Dendritic cell treated with granulocyte-macrophage colony-stimulating factor and Interleukin-4, amounts not matched to agents 40 ng/mL and 50 ng/mL, for 4 days (primary cell): ENCODE measurements around the gene STRADA.
"Not testable (repeated sequence)": the region's sequence is repeated elsewhere in the genome, so short reads cannot be mapped to it uniquely, and the experiment has no call there.

ENCODE experiments used
- H3K27ac Mint-ChIP-seq: one replicate; pipeline ENCODE4 v1.8.0; 2022; ENCODE audit warnings: mild to moderate bottlenecking, mixed read lengths
- H3K27me3 Mint-ChIP-seq: one replicate; pipeline ENCODE4 v1.8.0; 2022; ENCODE audit warnings: mild to moderate bottlenecking, mixed read lengths
- H3K36me3 Mint-ChIP-seq: one replicate; pipeline ENCODE4 v1.8.0; 2022; ENCODE audit warnings: low read depth, mixed read lengths
- H3K4me1 Mint-ChIP-seq: one replicate; pipeline ENCODE4 v1.8.0; 2022; ENCODE audit warnings: low read depth, mixed read lengths
- H3K4me3 Mint-ChIP-seq: one replicate; pipeline ENCODE4 v1.8.0; 2022; ENCODE audit warnings: mild to moderate bottlenecking, moderate library complexity, mixed read lengths
- H3K9me3 Mint-ChIP-seq: one replicate; pipeline ENCODE4 v1.8.0; 2022; ENCODE audit warnings: mixed read lengths
- intact Hi-C: fragments of 100-400 bp; cut with micrococcal nuclease; formaldehyde crosslinking; loops from one replicate; pipeline ENCODE4 v1.15.0; 2022

The STRADA gene

DNA sequence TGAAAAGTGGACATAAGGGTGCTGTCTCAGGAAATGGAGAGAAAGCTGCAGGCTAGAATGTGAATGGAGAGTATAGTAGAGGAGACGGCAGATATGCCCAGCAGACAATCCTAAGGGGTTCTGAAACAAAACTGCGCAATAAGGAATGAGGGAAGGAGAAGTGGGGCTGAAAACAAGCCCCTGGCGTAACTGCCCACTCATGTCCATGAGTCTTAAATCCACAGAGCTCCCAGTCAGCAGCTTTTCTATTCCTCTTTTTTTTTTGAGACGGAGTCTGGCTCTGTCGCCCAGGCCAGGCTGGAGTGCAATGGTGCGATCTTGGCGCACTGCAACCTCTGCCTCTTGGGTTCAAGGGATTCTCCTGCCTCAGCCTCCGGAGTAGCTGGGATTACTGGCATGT is 5.9 kb downstream of the STRADA start:
- no peaks in the 10 kb centered on the region for H3K9me3 Mint-ChIP-seq
- peaks cover 41% of the 10 kb centered on the region for H3K4me1 Mint-ChIP-seq
- peaks cover 35% of the 10 kb centered on the region for H3K36me3 Mint-ChIP-seq
- intact Hi-C loops = no loop called here
- H3K27ac Mint-ChIP-seq = peak overlapping the region; percentile 65
- H3K4me3 Mint-ChIP-seq = peak overlapping the region; percentile 0
- no peaks in the 10 kb centered on the region for H3K27me3 Mint-ChIP-seq

DNA sequence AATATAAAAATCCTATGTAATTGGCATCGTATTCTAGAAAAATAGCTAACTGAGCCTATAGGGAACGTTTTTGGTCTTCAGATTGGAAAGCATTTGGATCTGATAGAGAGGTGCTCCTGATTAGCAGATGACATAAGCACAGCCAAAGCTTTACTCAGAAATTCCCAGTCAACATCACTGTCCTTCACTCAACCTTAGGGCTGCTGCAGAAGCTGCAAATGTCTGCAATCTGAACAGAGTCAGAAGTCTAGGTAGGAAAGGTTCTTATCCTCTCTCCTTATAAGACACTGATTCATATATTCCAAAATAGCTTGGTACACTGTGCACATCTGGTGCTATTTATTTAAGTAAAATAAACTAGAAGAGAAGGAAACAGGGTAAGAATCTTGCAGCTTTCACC is 19.2 kb downstream of the STRADA start:
- no peak overlapping the region for H3K4me3 Mint-ChIP-seq
- H3K36me3 Mint-ChIP-seq = peaks cover 72% of the 10 kb centered on the region
- intact Hi-C loops = no loop called here
- no peaks in the 10 kb centered on the region for H3K4me1 Mint-ChIP-seq
- H3K9me3 Mint-ChIP-seq = no peaks in the 10 kb centered on the region
- H3K27ac Mint-ChIP-seq = no peak overlapping the region
- H3K27me3 Mint-ChIP-seq = no peaks in the 10 kb centered on the region

DNA sequence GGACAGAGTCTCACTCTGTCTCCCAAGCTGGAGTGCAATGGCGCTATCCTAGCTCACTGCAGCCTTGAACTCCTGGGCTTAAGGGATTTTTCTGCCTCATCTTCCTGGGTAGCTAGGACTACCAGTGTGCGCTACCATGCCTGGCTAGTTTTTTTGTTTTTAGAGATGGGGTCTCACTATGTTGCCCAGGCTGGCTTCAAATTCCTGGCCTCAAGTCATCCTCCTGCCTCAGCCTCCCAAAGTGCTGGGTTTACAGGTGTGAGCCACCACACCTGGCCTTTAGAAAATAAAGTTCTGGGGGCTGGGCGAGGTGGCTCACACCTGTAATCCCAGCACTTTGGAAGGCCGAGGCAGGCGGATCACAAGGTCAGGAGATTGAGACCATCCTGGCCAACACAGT is 21.4 kb downstream of the STRADA start:
- H3K4me1 Mint-ChIP-seq, H3K27ac Mint-ChIP-seq, intact Hi-C loops, H3K4me3 Mint-ChIP-seq, H3K27me3 Mint-ChIP-seq, H3K9me3 Mint-ChIP-seq: not testable (repeated sequence)
- peaks cover 72% of the 10 kb centered on the region for H3K36me3 Mint-ChIP-seq

DNA sequence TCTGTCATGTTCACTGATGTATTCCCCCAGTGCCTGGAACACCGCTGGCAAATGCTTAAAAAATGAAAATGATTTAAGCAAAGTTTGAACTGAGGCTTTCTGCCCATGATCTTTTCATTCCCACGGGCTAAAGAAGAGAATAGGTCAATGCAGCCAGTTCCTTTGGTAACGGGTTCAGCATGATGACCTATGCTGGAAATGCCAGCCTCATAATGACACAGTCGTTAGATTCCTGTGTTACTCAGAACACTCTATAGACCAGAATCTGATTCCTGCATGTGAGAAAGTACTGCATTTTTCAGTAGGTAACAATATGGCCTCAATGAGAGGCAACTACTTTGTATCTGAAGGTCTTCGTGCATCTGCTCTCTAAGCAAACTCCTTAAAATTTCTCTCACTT is 22.6 kb downstream of the STRADA start:
- no peak overlapping the region for H3K4me3 Mint-ChIP-seq
- H3K9me3 Mint-ChIP-seq = no peaks in the 10 kb centered on the region
- peaks cover 5% of the 10 kb centered on the region for H3K4me1 Mint-ChIP-seq
- intact Hi-C loops = no loop called here
- H3K36me3 Mint-ChIP-seq = peaks cover 72% of the 10 kb centered on the region
- H3K27me3 Mint-ChIP-seq = no peaks in the 10 kb centered on the region
- H3K27ac Mint-ChIP-seq = no peak overlapping the region

DNA sequence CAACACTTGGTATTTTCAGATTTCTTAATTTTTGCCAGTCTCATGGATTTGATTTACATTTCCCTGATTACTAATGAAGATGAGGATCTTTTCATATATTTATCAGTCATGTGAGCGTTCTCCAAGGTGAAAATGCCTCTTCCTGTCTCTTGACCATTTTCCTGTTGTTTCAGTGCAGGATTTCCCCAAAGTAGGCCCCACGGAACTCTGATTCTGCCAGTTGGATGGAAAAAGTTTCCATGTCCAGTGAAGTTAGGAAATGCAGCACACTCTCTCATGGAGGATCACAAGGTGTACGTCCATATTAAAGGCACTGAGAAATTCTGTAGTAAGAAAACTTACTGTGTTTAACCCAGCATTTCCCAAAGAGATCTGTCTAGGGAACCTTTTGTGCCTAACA is 25.2 kb downstream of the STRADA start:
- H3K27me3 Mint-ChIP-seq = no peaks in the 10 kb centered on the region
- H3K36me3 Mint-ChIP-seq = peaks cover 79% of the 10 kb centered on the region
- no peak overlapping the region for H3K4me3 Mint-ChIP-seq
- H3K4me1 Mint-ChIP-seq = peaks cover 5% of the 10 kb centered on the region
- no peaks in the 10 kb centered on the region for H3K9me3 Mint-ChIP-seq
- intact Hi-C loops = no loop called here
- no peak overlapping the region for H3K27ac Mint-ChIP-seq

DNA sequence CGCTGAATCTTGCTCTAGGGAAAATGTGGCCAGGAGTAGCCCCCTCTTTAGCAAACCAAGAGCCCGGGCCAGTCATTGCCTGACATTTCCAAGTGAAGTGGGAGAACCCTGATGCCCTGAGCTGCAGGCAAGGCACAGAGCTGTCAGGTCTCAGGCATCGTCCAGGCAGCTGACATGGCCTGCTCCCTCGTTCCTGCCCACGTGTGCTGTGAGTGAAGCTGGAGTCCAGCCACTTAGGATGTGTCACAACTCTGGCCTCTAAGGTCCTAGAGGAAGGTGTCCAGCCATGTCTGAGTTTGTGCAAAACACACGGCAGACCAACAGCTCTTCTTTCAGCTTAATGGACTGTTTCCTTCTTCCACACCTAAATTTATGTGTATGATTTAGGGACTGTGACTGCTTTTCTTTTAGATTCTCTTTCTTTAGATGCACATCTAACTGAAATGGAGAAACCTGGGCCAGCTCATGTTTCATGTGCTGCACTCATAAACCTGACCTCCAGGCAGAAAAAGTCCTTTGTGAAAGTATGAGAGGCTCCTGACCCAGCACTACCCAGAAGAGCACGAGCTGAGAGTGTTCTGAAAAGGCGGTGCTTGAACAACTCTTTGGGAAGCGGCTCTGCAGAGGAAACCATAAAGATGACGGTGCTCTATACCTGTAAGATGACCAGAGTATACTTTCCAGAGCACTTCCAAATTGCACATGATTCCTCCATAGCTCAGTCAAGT is 26.9 kb downstream of the STRADA start:
- Mint-ChIP-seq H3K36me3 (peaks cover 80% of the 10 kb centered on the region), H3K4me1 (peaks cover 5% of the 10 kb centered on the region), H3K4me3 (no peak overlapping the region), H3K27me3 (no peaks in the 10 kb centered on the region), H3K27ac (no peak overlapping the region), H3K9me3 (no peaks in the 10 kb centered on the region)
- intact Hi-C loops = no loop called here

DNA sequence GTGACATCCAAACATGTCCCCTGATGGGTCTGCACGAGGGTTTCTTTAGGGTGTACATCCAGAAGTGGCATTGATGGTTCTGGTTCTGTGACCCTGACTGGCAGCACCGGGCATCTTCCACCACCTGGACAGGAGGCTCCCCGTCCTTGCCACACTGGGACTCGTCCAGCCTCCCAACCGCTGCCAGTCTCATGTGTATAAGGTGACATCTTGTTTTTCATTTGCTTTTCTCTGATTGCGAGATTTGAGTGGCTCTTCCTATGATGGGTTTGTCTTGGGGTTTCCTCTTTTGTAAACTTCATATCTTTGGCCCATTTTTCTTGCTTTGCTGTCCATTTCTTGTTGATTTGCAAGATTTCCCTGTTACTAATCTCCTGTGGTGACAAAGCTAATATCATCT is 32.5 kb downstream of the STRADA start:
- Mint-ChIP-seq H3K27ac (no peak overlapping the region), H3K27me3 (no peaks in the 10 kb centered on the region), H3K4me1 (peaks cover 25% of the 10 kb centered on the region), H3K9me3 (no peaks in the 10 kb centered on the region), H3K4me3 (no peak overlapping the region), H3K36me3 (peaks cover 100% of the 10 kb centered on the region)
- intact Hi-C loops = no loop called here

DNA sequence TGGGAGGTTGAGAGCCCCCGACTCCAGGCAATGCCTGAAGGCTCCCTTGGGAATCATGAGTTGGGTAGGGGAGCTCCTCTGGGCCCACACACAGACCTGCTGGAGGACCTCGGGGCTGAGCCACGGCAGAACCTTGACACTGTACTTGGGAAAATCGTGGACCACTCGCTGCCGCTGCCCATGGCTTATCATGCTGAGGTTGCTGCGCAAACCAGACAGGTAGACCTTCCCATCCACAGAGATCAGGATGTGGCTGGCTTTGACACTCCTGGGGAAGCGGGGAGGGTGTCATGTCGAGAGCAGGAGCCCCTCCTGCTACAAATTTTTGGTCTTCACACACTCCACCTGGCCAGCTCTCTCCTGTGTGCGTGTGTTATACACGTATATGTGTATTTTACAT is 34.4 kb downstream of the STRADA start:
- no peak overlapping the region for H3K4me3 Mint-ChIP-seq
- H3K27me3 Mint-ChIP-seq = no peaks in the 10 kb centered on the region
- H3K27ac Mint-ChIP-seq = no peak overlapping the region
- peaks cover 45% of the 10 kb centered on the region for H3K4me1 Mint-ChIP-seq
- peaks cover 97% of the 10 kb centered on the region for H3K36me3 Mint-ChIP-seq
- intact Hi-C loops = no loop called here
- H3K9me3 Mint-ChIP-seq = no peaks in the 10 kb centered on the region

DNA sequence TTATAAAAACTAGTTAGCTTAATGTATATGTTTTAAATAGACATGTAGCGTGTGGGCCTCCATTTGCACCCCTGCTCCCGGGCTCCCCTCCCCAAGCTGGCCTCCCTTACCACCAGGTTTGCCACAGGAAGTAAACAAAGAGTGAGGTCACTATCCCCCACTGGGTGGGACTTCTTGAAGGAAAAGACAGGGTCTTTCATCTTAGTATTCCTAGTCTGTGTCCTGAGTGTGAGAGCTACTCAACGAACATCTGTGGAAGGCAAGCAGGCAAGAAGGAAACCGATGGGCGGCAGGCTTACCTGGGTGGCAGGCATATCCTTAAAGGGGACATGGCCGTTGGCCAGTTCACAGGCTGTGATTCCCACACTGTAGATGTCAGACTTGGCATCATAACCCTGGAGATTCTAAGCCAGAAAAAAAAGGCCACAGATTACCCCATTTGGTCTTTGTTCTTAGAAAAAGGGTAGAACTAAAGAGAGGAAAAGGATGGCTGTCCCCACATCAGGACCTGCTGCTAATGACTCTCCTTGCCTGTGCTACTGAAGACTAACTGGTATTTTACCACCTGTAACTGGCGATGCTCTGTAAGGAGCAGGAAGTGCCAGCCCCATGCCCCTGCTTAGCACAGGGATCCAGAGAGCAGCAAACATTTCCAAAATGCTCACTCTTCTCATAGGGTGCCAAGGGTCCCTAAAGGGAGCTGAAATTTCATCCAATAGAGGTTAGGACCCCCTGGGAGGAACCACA is 35.1 kb downstream of the STRADA start:
- Mint-ChIP-seq H3K27me3 (no peaks in the 10 kb centered on the region), H3K4me3 (no peak overlapping the region), H3K27ac (no peak overlapping the region), H3K9me3 (no peaks in the 10 kb centered on the region), H3K36me3 (peaks cover 93% of the 10 kb centered on the region), H3K4me1 (peaks cover 50% of the 10 kb centered on the region)
- intact Hi-C loops = no loop called here

DNA sequence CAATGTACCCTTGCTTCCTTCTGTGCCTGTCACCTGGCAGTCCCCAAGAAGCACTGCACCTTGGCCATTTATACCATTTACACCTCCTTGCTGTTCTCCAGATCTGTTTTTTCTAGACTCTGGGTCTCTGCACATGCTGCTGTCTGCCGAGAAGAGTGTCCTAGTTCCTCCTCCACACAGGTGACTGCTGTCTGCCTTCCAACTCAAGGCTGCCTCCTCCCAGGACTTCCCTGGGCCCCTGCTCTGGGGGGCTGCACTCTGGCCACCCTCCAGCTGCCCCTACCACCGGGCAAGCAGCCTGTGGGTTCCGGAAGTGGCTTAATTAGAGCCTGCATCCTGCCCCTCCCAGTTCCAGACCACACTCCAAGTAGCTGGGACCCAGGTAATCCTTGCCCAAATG is 35.9 kb downstream of the STRADA start:
- peaks cover 58% of the 10 kb centered on the region for H3K4me1 Mint-ChIP-seq
- no peak overlapping the region for H3K27ac Mint-ChIP-seq
- intact Hi-C loops = no loop called here
- no peak overlapping the region for H3K4me3 Mint-ChIP-seq
- peaks cover 89% of the 10 kb centered on the region for H3K36me3 Mint-ChIP-seq
- no peaks in the 10 kb centered on the region for H3K27me3 Mint-ChIP-seq
- no peaks in the 10 kb centered on the region for H3K9me3 Mint-ChIP-seq

DNA sequence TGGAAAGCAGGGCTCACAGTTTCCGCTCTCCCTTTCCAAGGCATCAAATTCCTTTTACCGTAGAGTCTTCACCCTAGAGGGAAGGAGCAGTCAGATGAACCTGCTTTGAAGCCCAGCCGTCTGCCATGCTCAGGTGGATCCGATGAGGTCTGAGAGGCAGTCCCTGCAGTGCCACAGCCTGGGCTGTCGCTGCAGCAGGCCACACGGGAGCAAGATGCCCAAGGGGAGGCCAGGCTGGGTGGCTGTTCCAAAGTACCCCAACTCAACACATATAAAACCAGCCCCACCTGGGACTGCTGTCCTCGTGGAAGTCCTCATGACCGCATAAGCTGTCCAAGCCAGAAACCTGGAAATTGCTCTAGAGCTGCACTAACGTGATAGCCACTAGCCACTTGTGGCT is 36.8 kb downstream of the STRADA start:
- no peaks in the 10 kb centered on the region for H3K27me3 Mint-ChIP-seq
- H3K4me1 Mint-ChIP-seq = peaks cover 59% of the 10 kb centered on the region
- no peaks in the 10 kb centered on the region for H3K9me3 Mint-ChIP-seq
- peaks cover 81% of the 10 kb centered on the region for H3K36me3 Mint-ChIP-seq
- H3K27ac Mint-ChIP-seq = no peak overlapping the region
- intact Hi-C loops = no loop called here
- H3K4me3 Mint-ChIP-seq = no peak overlapping the region

DNA sequence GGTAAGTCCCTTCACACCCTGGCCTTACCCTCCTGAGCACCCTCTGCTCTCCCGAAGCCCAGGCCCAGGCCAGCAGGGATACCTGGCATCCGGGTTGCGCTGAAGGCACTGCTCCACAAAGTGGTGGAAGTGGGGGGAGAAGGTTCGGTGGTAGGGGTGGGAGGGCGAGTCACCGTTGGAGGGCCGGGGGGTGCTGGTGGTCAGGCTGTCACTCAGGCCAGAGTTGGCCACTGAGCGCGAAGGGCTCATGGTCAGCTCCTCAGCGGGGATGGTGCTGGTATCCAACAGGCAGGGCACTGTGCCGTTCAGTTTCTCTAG is 37.4 kb downstream of the STRADA start:
- intact Hi-C loops = no loop called here
- Mint-ChIP-seq H3K4me3 (no peak overlapping the region), H3K36me3 (peaks cover 77% of the 10 kb centered on the region), H3K9me3 (no peaks in the 10 kb centered on the region), H3K4me1 (peaks cover 59% of the 10 kb centered on the region), H3K27me3 (no peaks in the 10 kb centered on the region), H3K27ac (no peak overlapping the region)

DNA sequence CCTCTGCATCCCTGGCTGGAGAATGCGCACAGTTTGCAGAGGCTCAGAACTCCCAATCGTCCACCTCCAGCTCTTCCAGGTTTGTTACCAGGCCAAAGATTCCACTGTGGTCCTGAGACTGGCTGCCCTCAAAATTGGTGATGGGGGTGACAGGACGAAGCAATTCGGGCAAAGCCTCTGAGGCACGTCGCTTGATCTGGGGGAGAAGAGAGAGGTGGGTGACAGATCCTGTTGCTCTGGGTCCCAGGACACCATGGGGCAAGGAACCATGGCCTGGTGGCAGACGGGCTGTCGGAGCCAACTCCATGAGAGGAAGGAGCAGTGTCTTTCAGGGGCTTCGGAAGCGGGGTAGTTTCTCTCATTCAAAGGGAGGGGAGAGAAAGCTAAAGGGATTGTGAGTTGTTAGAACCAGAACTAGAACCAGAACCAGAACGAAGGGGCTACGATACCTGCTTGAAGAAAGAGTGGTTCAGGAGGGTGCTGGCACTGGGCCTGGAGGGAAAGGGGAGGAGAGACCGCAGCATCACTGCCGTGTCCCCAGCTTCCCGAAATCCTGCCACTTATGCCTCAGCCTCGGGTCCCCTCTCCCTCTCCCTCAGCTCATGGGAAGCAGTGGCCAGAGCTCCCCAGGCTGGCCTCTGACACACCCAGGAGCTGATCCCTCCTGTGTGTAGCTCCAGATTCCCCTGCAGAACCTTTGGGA is 37.9 kb downstream of the STRADA start:
- Mint-ChIP-seq H3K9me3 (no peaks in the 10 kb centered on the region), H3K4me3 (no peak overlapping the region)

DNA sequence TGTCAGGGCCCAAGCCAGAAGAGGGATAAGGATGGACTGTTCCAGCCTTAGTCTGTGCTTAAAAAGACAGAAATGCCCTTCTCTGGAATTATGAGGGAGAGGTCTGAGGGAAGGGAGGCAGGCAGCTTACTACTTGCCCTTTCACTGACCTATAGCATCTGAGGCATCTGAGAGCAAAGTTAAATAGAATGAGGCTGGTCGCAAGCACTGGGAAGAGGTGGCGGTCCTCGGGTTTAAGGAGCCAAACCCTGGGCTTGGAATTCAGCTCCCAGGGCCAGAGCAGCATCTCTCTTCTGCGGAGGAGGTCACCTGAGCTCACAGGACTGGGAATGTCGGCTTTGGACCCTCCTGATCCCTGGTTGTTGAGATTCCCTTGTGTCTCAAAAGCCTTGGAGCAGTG is 38.6 kb downstream of the STRADA start:
- Mint-ChIP-seq H3K36me3 (peaks cover 77% of the 10 kb centered on the region), H3K9me3 (no peaks in the 10 kb centered on the region), H3K27me3 (no peaks in the 10 kb centered on the region), H3K4me1 (peaks cover 65% of the 10 kb centered on the region), H3K4me3 (peak overlapping the region; percentile 81), H3K27ac (peak overlapping the region; percentile 95)
- intact Hi-C loops = no loop called here

More for the DNA sequence above, 37.9 kb downstream of the STRADA start:
- intact Hi-C loops = no loop called here
- Mint-ChIP-seq H3K27ac (peak overlapping the region; percentile 7), H3K4me1 (peaks cover 59% of the 10 kb centered on the region), H3K27me3 (no peaks in the 10 kb centered on the region), H3K36me3 (peaks cover 77% of the 10 kb centered on the region)
